Dendritic cell treated with granulocyte-macrophage colony-stimulating factor and Interleukin-4, amounts not matched to agents 40 ng/mL and 50 ng/mL, for 4 days (primary cell): Measurements from ENCODE around the gene ISX.

Source experiments
- H3K27ac Mint-ChIP-seq: one replicate; pipeline ENCODE4 v1.8.0; 2022; ENCODE audit warnings: mild to moderate bottlenecking, mixed read lengths
- H3K27me3 Mint-ChIP-seq: one replicate; pipeline ENCODE4 v1.8.0; 2022; ENCODE audit warnings: mild to moderate bottlenecking, mixed read lengths
- H3K36me3 Mint-ChIP-seq: one replicate; pipeline ENCODE4 v1.8.0; 2022; ENCODE audit warnings: low read depth, mixed read lengths
- H3K4me1 Mint-ChIP-seq: one replicate; pipeline ENCODE4 v1.8.0; 2022; ENCODE audit warnings: low read depth, mixed read lengths
- H3K4me3 Mint-ChIP-seq: one replicate; pipeline ENCODE4 v1.8.0; 2022; ENCODE audit warnings: mild to moderate bottlenecking, moderate library complexity, mixed read lengths
- H3K9me3 Mint-ChIP-seq: one replicate; pipeline ENCODE4 v1.8.0; 2022; ENCODE audit warnings: mixed read lengths
- intact Hi-C: fragments of 100-400 bp; cut with micrococcal nuclease; formaldehyde crosslinking; loops from one replicate; pipeline ENCODE4 v1.15.0; 2022

ISX gene

GRCh38 chr22:35103761-35104160 is 37.8 kb downstream of the ISX start:
- intact Hi-C loops: no loop called here
- H3K27ac Mint-ChIP-seq: no peak overlapping the region
- no peaks in the 10 kb centered on the region for H3K36me3 Mint-ChIP-seq
- peaks cover 4% of the 10 kb centered on the region for H3K27me3 Mint-ChIP-seq
- H3K9me3 Mint-ChIP-seq: no peaks in the 10 kb centered on the region
- H3K4me1 Mint-ChIP-seq: no peaks in the 10 kb centered on the region
- H3K4me3 Mint-ChIP-seq: no peak overlapping the region

DNA sequence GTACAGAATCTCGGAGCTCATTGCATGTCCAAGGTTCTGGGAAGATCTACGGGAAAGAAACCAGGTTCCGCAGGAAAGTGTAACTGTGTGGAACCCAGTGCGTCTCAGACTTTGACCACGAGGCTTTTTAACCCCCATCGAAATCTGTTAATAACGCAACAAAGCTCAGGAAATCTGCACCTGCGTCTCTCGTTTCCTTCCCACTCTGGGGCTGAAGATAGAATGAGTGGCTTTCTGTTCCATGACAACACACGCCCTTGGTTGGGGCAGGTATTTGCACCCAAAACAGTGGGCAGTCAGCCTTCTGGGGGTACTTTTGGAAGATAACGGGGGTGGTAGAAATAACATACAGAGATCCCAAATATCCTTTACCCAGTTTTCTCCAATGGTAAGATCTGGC is 38.5 kb downstream of the ISX start:
- H3K27me3 Mint-ChIP-seq: peaks cover 8% of the 10 kb centered on the region

GRCh38 chr22:35109616-35110015 is 43.7 kb downstream of the ISX start:
- no peaks in the 10 kb centered on the region for H3K36me3 Mint-ChIP-seq
- no peaks in the 10 kb centered on the region for H3K4me1 Mint-ChIP-seq
- no peak overlapping the region for H3K4me3 Mint-ChIP-seq
- H3K27me3 Mint-ChIP-seq: peaks cover 4% of the 10 kb centered on the region
- no peaks in the 10 kb centered on the region for H3K9me3 Mint-ChIP-seq
- intact Hi-C loops: no loop called here
- no peak overlapping the region for H3K27ac Mint-ChIP-seq

More for the DNA sequence above, 38.5 kb downstream of the ISX start:
- Mint-ChIP-seq H3K36me3 (no peaks in the 10 kb centered on the region), H3K4me1 (no peaks in the 10 kb centered on the region), H3K4me3 (no peak overlapping the region), H3K27ac (no peak overlapping the region), H3K9me3 (no peaks in the 10 kb centered on the region)
- intact Hi-C loops: no loop called here

DNA sequence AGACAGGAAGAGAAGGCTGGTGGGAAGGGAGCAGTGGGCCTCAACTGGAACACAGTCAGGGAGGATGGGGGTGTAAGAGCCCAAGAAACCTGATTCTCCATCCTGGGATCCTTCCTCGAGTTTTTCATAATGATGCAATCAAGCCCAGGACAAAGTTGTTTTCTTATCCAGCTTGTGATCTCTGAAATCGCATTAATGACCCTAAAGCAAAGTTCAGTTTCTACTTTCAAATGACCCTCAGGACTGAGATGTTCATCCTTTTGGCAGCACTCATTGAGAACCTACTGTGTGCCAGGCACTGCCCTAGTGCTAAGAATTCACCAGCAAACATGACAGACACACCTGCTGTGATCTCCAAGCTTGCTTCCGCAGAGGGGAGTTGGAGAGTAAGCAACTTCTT is 45.3 kb downstream of the ISX start:
- Mint-ChIP-seq H3K27ac (no peak overlapping the region), H3K36me3 (no peaks in the 10 kb centered on the region), H3K4me1 (no peaks in the 10 kb centered on the region), H3K4me3 (no peak overlapping the region), H3K27me3 (peaks cover 6% of the 10 kb centered on the region), H3K9me3 (no peaks in the 10 kb centered on the region)
- intact Hi-C loops: no loop called here

- peaks cover 6% of the 10 kb centered on the region for H3K27me3 Mint-ChIP-seq
- no peaks in the 10 kb centered on the region for H3K9me3 Mint-ChIP-seq
- no peaks in the 10 kb centered on the region for H3K4me1 Mint-ChIP-seq
- H3K27ac Mint-ChIP-seq: no peak overlapping the region
- intact Hi-C loops: no loop called here
- H3K4me3 Mint-ChIP-seq: no peak overlapping the region
- no peaks in the 10 kb centered on the region for H3K36me3 Mint-ChIP-seq
Measured at GRCh38 chr22:35113341-35113740, 47.4 kb downstream of the ISX start.

- Mint-ChIP-seq H3K9me3 (no peaks in the 10 kb centered on the region), H3K4me1 (no peaks in the 10 kb centered on the region), H3K4me3 (no peak overlapping the region), H3K36me3 (no peaks in the 10 kb centered on the region), H3K27ac (no peak overlapping the region), H3K27me3 (peaks cover 2% of the 10 kb centered on the region)
- intact Hi-C loops: no loop called here
Measured at GRCh38 chr22:35114131-35114980, 48.4 kb downstream of the ISX start.

DNA sequence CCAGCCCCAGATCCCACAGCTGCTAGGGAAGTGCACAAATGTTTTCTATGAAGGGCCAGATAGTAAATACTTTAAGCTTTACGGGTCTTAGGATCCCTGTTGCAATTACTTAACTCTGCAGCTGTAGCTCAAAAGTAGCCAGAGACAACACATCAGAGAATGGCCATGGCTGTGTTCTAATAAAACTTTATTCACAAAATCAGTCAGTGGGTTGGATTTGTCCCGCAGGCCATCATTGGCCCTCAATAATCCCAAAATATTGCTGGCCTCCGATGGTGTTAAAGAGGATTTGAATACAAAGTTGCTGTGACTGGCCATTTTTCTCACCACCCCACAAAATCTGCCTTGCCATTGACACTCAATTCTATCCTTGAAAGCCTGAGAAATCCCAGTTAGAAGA is 49.6 kb downstream of the ISX start:
- Mint-ChIP-seq H3K4me1 (no peaks in the 10 kb centered on the region), H3K27me3 (peaks cover 2% of the 10 kb centered on the region), H3K36me3 (no peaks in the 10 kb centered on the region), H3K27ac (no peak overlapping the region), H3K4me3 (no peak overlapping the region), H3K9me3 (no peaks in the 10 kb centered on the region)
- intact Hi-C loops: no loop called here

GRCh38 chr22:35116269-35116668 is 50.3 kb downstream of the ISX start:
- peaks cover 2% of the 10 kb centered on the region for H3K27me3 Mint-ChIP-seq

GRCh38 chr22:35116817-35117216 is 50.9 kb downstream of the ISX start:
- Mint-ChIP-seq H3K4me1 (no peaks in the 10 kb centered on the region), H3K36me3 (no peaks in the 10 kb centered on the region), H3K9me3 (no peaks in the 10 kb centered on the region), H3K27me3 (peaks cover 2% of the 10 kb centered on the region), H3K4me3 (no peak overlapping the region), H3K27ac (no peak overlapping the region)
- intact Hi-C loops: no loop called here

More at GRCh38 chr22:35116269-35116668, 50.3 kb downstream of the ISX start:
- Mint-ChIP-seq H3K36me3 (no peaks in the 10 kb centered on the region), H3K4me3 (no peak overlapping the region), H3K9me3 (no peaks in the 10 kb centered on the region), H3K27ac (no peak overlapping the region), H3K4me1 (no peaks in the 10 kb centered on the region)
- intact Hi-C loops: no loop called here

DNA sequence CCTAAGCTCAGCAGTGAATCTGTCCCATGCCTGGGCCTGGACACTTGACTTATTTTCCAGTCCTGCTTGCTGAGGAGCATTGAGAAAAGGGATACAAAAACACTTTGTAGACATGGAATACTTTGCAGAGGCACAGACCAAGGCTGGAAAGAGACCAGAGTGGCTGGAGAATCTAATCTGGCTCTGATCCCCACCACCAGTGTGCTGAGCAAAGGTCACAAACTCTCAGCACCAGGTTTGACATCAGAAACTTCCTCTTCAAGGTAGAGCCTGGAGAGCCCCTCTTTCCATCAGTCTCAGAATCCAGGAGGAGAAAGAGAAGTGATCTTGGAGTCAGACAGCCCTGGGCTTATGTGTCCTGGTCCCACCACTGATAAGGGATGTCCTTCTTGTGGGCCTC is 53.5 kb downstream of the ISX start:
- H3K36me3 Mint-ChIP-seq: no peaks in the 10 kb centered on the region
- no peak overlapping the region for H3K27ac Mint-ChIP-seq
- H3K4me3 Mint-ChIP-seq: no peak overlapping the region
- H3K27me3 Mint-ChIP-seq: peaks cover 2% of the 10 kb centered on the region
- no peaks in the 10 kb centered on the region for H3K4me1 Mint-ChIP-seq
- intact Hi-C loops: no loop called here
- H3K9me3 Mint-ChIP-seq: no peaks in the 10 kb centered on the region

DNA sequence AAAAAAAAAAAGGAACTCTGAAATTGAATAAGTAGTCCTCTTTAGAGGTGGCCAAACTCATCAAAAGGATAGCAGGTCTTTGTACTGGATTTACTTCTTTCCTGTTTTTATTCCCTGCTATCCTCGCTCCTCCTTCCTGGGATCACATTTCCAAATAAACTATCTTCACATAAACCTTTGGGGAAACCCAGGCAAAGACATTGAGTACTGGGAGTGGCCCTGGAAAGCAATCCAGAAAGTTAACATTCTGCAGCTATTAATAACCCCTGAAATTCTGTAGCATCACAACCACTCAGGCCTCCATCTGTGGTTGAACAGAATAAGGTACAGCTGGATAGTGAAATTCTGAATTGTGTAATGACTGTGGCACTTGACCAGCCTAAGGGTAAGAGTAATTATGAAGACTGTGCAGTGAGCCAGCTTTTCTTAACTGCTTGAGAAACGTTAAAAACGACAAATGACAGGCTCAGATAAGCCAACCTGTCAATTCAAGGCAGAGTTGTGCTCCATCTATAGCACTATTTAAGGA is 58.8 kb downstream of the ISX start:
- Mint-ChIP-seq H3K4me1 (no peaks in the 10 kb centered on the region), H3K36me3 (no peaks in the 10 kb centered on the region), H3K4me3 (no peak overlapping the region), H3K9me3 (no peaks in the 10 kb centered on the region), H3K27me3 (peaks cover 3% of the 10 kb centered on the region), H3K27ac (no peak overlapping the region)
- intact Hi-C loops: no loop called here

DNA sequence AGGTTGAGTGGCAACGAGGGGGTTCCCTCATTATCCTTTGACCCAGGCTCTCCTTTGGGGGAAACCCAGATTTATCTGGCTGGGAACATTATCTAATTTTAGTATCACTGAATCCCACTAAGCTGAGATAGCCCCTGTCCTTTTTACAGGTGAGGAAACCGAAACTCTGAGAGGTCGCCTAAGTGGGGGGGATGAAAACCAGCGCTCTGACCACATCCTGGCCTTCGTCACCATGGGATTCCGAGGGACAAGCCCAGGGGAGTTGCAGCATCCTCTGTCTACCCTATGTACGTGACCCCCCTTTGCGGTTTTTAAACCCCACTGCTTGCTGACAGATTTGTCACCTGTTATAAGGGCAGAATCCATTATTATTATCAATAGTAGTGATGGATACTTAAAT is 61.0 kb downstream of the ISX start:
- intact Hi-C loops: no loop called here
- Mint-ChIP-seq H3K4me1 (no peaks in the 10 kb centered on the region), H3K27ac (no peak overlapping the region), H3K27me3 (peaks cover 3% of the 10 kb centered on the region), H3K4me3 (no peak overlapping the region), H3K9me3 (no peaks in the 10 kb centered on the region), H3K36me3 (no peaks in the 10 kb centered on the region)

- intact Hi-C loops: no loop called here
- Mint-ChIP-seq H3K9me3 (no peaks in the 10 kb centered on the region), H3K27ac (no peak overlapping the region), H3K4me3 (no peak overlapping the region), H3K36me3 (no peaks in the 10 kb centered on the region), H3K4me1 (no peaks in the 10 kb centered on the region), H3K27me3 (peaks cover 6% of the 10 kb centered on the region)
Measured at GRCh38 chr22:35128637-35129036, 62.7 kb downstream of the ISX start.

DNA sequence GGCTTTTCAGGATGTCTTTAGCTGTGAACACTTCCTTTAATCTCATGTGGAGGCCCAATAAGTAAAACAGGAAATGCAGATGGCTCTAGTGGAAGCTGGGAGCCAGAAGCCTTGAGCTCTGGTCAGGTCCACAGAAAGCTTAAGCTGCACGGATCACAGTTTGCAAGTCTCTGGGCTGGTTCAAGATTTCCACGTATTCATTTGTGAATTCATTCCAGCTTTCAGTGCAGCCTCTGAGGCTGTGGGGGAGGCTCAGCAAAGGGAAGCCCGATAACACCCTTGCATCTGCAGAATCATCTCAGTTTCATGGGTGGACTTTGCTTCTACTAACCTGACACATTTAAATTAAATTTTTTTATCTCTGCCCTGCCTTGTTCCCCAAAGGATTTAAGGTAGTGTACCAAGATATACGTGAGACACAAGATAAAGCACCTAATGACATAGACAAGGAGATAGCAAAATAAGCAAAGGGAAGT is 65.6 kb downstream of the ISX start:
- intact Hi-C loops: no loop called here
- H3K36me3 Mint-ChIP-seq: no peaks in the 10 kb centered on the region
- H3K27ac Mint-ChIP-seq: no peak overlapping the region
- H3K4me3 Mint-ChIP-seq: no peak overlapping the region
- H3K9me3 Mint-ChIP-seq: no peaks in the 10 kb centered on the region
- peaks cover 13% of the 10 kb centered on the region for H3K27me3 Mint-ChIP-seq
- H3K4me1 Mint-ChIP-seq: no peaks in the 10 kb centered on the region

GRCh38 chr22:35132568-35132967 is 66.6 kb downstream of the ISX start:
- H3K4me1 Mint-ChIP-seq: no peaks in the 10 kb centered on the region
- intact Hi-C loops: no loop called here

More at GRCh38 chr22:35132568-35132967, 66.6 kb downstream of the ISX start:
- Mint-ChIP-seq H3K4me3 (no peak overlapping the region), H3K36me3 (no peaks in the 10 kb centered on the region), H3K9me3 (no peaks in the 10 kb centered on the region), H3K27me3 (peaks cover 14% of the 10 kb centered on the region), H3K27ac (no peak overlapping the region)
